Keratinocyte (primary cell): ENCODE measurements around the gene SNX3.

ENCODE experiments used
- CTCF ChIP-seq, 3 experiments: IDR thresholded peaks in 1 of 3; conservative IDR thresholded peaks in 1 of 3; optimal IDR thresholded peaks in 1 of 3; 2 replicates in 2 of 3; 3 replicates in 1 of 3; pipeline versions ENCODE3 to v1.5.1; 2011; ENCODE audit warnings: low read length in 3 of 3, mild to moderate bottlenecking in 3 of 3, moderate library complexity in 2 of 3, control low read depth in 1 of 3, inconsistent platforms in 1 of 3; ENCODE audit not compliant: insufficient read depth in 2 of 3; ENCODE audit errors: extremely low read depth in 1 of 3
- EZH2 ChIP-seq: IDR thresholded peaks from one replicate; pipeline ENCODE4 v1.6.1; 2012; ENCODE audit warnings: inconsistent platforms, mild to moderate bottlenecking, low read length, moderate library complexity

- TF ChIP-seq CTCF (optimal IDR thresholded peaks at IDR 0.05 in 1 of 3, IDR thresholded peaks at IDR 0.05 in 1 of 3, conservative IDR thresholded peaks at IDR 0.05 in 1 of 3; ENCODE audit: extremely low read depth in 1 of 3, insufficient read depth in 2 of 3, low read length in 3 of 3), result no peak
- TF ChIP-seq EZH2, result no peak
Observed at GRCh38 chr6:108203189-108204112, 57.4 kb downstream of the SNX3 start.
